NCI-H1436 treated with DMSO at 0.1 percent for 48 hours (cell line): ENCODE results near the gene XPC.
A peak's percentile ranks its signal among the peaks of the same experiment; 100 is the strongest.
"Not testable (repeated sequence)": the region's sequence is repeated elsewhere in the genome, so short reads cannot be mapped to it uniquely, and the experiment has no call there.

Experiments used
- DNase-seq: peaks from one replicate; lab custom pipeline; 2025; lab: John Stamatoyannopoulos, UW

Gene XPC

GRCh38 chr3:14178247-14179113 is at the start of gene XPC, which contains the start of gene LSM3:
TSS of gene XPC (minus strand) at chr3:14178601. CDS start at chr3:14178568, 33 bp downstream.
TSS of gene LSM3 (plus strand) at chr3:14178817. CDS start at chr3:14178861, 44 bp downstream.
- peak; percentile 94 for DNase-seq

DNA sequence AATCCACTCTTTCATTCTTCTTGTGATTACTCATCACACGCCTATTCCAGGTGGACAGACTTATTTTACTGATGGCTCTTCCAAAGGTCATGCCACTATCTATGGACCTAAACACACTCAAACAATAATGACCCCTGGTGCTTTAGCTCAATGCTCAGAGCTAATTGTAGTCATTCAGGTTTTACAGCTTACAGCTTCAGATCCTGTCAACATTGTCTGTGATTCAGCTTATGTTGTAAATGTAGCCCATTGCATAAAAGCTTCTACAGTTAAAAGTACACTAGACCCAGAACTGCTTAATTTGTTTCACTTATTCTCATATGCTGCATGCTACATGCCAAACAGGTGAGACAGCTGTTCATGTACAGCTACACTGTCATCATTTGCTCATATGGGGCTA is 49.5 kb upstream of the XPC start:
- DNase-seq, result no peak

GRCh38 chr3:14226351-14226750 is 48.0 kb upstream of the XPC start:
- not testable (repeated sequence) for DNase-seq

GRCh38 chr3:14225421-14225820 is 47.0 kb upstream of the XPC start:
- no peak for DNase-seq

DNA sequence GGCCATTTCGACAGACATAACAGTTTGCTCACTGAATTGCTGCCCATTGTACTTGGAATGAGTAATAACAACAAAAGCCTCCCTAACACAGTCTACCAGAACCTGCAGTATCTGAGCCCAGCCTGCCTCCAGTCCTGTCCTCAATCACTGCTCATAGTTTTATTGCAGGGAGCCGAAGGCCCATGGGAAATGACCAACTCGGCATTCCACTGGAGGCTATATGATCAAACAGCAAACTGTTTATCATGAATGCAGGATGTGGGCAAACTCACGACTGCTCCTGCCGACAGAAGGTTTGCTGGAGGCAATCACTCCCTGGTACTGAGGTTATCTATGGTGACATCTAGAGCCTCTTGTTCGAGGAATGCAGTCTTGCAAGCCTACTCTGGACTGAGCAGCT is 46.5 kb upstream of the XPC start:
- DNase-seq, result no peak

DNA sequence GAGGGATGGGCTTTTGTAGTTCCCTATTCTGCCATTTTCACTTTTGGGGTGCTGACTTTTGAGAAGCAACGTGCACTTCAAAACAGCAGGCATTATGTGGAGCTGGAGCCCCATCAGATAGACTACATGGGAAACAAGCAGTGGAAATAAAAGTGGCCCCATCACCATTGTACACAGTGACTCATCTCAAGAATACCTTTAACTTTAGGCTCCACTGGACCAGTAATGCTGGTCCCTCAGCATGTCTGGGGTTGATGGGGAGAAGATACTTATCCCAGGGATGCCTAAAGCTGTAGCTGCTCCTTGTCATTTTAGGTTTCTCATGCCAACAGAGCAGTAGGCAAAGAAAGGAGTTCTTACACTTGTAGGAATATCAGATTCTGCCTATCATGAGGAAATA is 45.2 kb upstream of the XPC start:
- DNase-seq, result no peak

DNA sequence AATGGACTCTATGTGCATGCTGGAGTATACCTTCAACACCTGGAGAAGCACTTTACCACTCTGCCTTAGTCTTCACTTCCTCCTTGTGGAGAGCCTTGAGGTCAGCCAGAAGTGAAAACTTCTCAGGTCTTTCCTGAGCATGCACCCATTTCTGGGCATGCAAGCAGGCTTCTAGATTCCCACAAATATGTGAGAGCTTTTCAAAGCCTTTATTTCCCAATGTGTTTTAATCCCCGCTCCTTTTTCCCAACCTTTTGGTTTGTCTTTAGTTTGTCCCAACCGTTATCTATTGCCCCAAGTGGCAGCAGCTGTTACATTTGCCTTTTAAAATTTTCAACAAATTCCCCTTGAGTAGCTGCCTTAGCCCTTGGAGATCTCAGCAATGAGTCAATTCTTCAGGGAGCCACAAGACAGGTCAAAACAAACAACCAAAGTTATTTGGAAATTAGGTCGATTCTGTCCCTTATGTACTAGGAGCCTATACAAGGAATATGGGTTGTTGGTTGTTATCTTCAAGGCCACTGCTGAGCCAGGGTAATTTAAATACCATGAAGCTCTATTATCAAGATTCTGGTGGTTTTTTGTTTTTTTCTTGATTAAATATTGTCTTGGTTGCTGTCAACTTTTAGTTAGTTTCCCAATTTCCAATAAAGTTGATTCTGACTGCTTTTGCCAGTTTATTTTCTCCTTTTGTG is 44.6 kb upstream of the XPC start:
- DNase-seq, result no peak

DNA sequence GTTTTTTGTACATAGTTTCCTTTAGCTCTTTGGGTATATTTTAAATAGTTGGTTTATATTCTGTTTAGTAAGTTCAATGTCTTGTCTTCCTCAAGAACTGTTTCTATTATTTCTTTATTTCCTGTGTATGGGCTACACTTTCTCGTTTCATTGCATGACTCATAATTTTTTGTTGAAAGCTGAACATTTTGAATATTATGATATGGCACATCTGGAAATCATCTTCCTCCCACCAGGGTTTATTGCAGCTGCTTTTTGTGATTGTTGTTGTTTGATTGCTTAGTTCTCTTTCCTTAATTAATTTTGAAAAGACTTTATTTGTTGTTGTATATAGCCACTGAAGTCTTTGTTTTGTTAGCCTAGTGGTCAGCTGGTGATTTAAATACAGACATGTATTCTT is 44.1 kb upstream of the XPC start:
- DNase-seq, result no peak

- DNase-seq, result no peak
Observed at GRCh38 chr3:14221902-14222301, 43.5 kb upstream of the XPC start.

DNA sequence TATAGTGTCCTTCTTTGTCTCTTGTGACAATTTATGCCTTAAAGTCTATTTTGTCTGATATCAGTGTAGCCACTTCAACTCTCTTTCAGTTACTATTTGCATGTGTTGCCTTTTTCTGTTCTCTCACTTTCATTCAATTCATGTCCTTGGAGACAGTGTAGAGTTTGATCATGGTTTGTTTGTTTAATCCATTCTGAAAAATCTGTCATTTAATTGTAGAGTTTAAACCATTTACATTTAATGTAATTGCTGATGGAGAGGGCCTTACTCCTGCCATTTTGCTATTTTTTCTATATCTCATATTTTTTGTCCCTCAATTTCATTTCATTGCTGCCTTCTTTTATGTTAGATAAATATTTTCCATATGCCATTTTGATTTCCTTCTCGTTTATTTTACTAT is 42.5 kb upstream of the XPC start:
- DNase-seq, result no peak

- DNase-seq, result no peak
Observed at GRCh38 chr3:14218355-14218754, 40.0 kb upstream of the XPC start.

DNA sequence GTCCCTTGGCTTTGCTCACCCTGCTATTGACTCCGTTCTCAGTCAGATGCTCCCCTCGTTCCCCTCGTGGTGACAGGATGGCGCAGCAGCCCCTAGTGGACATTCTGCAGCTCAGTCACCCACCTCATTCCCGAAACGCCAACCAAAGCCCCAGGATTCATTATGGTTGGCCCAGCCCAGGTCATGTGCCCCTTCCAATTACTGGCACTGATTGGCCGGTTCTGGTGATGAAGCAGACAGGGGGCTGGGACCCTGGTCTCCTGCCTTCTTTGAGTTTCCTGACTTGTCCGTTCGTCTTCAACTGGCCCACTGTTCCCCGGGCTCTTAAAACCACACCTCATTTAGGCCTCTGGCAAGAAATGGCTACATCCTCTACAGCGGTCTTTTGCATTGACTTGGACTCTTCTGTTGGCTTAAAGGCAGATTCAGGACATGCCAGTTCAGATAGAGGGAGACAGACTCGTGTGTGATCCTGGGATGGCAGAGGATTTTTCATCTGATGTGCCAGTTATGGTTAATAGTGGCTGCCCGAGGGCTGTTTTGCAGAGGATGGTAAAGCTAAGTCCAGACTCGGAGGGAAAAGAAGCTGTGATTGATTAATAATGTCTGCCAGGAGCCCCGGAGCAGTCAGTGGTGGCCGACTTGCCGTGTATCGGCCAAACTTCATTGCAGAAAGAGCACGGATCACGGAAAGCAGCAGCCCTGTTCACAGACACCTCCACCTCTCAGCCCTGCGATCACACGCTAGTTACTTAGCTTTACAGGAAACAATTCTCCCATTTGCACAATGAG is 38.1 kb upstream of the XPC start:
- no peak for DNase-seq

GRCh38 chr3:14214764-14215163 is 36.4 kb upstream of the XPC start:
- DNase-seq, result no peak

- no peak for DNase-seq
Observed at GRCh38 chr3:14213066-14213774, 34.8 kb upstream of the XPC start.

DNA sequence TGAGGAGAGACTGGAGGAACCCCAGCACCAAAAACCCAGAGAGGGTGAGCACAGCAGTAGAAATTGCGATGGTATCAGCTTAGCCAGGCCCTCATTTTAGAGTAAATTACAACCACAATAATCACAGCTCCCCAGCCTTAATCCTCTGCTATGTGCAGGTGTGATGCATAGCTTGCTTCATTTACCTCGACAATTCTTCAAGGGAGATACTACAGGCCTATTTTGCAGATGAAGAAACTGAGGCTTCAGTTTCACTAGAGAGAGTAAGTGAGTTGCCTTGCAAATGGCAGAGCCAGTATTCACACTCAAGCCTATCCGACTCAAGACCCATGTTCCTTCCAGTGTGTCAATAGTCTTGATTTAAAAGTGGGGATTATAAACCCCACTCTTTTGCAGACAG is 33.6 kb upstream of the XPC start:
- no peak for DNase-seq

- no peak for DNase-seq
Observed at GRCh38 chr3:14211621-14212020, 33.2 kb upstream of the XPC start.

DNA sequence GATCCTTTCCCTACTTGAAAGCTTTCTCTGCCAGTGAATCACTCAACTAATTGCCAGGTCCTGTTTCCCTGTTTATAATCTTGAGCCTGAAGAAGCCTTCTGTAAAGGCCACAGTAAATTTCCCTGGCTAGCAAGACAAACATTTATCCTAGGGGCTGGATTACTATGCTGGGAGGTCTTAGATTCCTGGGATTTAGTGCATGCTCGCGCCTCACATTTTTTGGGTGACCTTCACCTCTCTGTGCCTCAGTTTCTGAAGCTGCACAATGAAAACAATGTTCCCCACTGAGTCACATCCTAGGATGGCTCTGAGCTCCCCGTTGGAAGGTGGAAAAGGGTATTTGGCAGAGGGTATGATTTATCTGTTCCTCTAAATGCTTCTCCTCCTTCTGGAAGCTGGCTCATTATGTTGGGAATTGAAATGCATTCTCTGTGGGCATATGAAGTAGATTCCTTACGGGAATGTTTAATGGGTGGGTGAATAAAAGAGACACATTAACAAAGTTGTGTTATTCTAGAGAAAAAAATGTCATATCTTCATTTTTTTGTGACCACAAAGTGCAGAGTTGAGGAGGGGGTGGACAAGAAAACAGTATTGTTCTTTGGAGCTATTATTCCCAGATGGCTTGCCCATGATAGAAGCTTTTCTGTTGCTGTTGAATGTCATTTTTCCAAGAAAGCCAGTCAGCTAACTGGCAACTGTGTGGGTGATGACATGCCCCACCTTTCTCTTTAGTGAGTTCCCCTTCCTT is 32.6 kb upstream of the XPC start:
- no peak for DNase-seq

DNA sequence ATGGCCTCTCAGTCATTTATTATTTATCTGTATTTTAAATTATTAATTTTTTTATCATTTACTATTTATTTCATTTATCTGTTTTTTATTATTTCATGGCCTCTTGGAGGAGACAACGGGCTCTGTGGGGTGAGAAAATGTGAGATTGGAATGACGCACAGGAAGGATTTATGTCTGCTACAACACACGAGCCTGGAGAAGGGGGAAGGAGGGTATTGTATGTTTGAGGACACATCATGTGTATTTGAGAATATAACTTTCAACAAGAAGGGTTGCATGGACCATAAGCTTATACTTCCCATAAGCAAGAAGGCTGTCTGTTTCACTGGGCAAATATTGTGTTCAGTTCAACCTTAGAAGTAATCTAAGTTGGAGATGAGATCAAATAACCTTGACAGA is 31.9 kb upstream of the XPC start:
- DNase-seq, result no peak

- no peak for DNase-seq
Observed at GRCh38 chr3:14209581-14210289, 31.3 kb upstream of the XPC start.

DNA sequence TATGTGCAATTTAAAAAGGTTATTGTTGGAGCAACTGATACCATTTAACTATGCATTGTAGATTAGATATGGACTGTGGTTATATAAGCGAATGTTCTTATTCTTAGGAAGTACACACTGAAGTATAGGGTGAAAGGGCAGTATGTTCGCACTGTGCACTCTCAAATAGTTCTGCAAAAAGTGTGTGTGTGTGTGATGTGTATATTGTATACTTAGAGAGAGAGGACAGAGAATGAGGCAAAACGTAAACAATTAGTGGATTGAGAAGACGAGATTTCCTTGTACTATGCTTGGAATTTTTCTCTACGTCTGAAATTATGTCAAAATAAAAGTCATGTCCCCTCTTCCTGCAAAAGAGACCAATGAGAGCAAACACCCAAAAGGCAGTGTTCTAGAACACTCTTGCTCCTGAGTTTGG is 30.6 kb upstream of the XPC start:
- no peak for DNase-seq

DNA sequence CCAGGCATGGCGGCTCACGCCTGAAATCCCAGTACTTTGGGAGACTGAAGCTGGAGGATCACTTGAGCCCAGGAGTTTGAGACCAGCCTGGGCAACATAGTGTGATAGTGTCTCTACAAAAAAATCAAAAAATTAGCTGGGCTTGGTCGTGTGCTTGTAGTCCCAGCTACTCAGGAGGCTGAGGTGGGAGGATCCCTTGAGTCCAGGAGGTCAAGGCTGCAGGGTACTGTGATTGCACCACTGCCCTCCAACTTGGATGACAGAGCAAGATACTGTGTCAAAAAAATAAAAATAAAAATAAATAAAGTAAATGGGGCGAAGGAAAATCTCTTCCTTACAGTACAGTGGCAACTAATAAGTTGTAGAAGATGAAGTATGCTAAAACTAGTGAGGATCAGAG is 29.8 kb upstream of the XPC start:
- no peak for DNase-seq
